K562 (cell line): ENCODE data around the gene PCDH9. TPM values are rescaled to one million over a fixed set of nuclear protein-coding genes. Genes with fewer than 3 reads are reported as not detected.

Experiments
- ATAC-seq: fragments of 200-7000 bp; cut with Tn5 transposase; 3 replicates; pipeline ENCODE4 v1.9.1; 2020; ENCODE audit warnings: moderate library complexity
- BruUV-seq: library from RNA; stranded (reverse); fragments of 400-500 nt; replicated peaks from 2 replicates; lab custom pipeline; 2021; lab: Mats Ljungman, UMichigan
- CTCF ChIA-PET: fragments of 300-600 bp; formaldehyde crosslinking; extraction: SDS; loops from one replicate; lab custom pipeline; 2021; ENCODE audit warnings: low intra/inter-chr PET ratio; lab: Yijun Ruan, JAX
- POLR2A ChIA-PET: fragments of 300-600, 350-650 bp; sonication (Branson Sonifier 250); formaldehyde crosslinking; extraction: SDS; loops from one replicate; lab custom pipeline; 2021; ENCODE audit warnings: antibody characterized with exemption, inconsistent platforms; lab: Yijun Ruan, JAX
- DNase-seq, 4 experiments: peaks; one replicate each; pipeline versions ENCODE4 v3.0.0 to v3.0.0-alpha.2; 2011 to 2018; ENCODE audit warnings: low spot score in 3 of 4, mixed read lengths in 3 of 4; ENCODE audit errors: extremely low read depth in 1 of 4
- FAIRE-seq: peaks from 2 replicates; lab custom pipeline; 2011; peaks lifted over from hg19 to GRCh38; lab: Jason Lieb, UNC
- H2AFZ ChIP-seq: 2 replicates; pipeline ENCODE4 v1.6.0; 2011; ENCODE audit warnings: low read depth, low read length, control low read depth, inconsistent platforms
- H3K27ac ChIP-seq: fragments of 200-600 bp; 3 replicates; pipeline ENCODE4 v1.8.0; 2011; ENCODE audit warnings: low read depth, mild to moderate bottlenecking, control low read depth, inconsistent platforms, low read length, moderate library complexity, mixed read lengths; ENCODE audit errors: extremely low read depth
- H3K27me3 ChIP-seq, 2 experiments: fragments of 300-600 bp in 1 of 2; 2 replicates in 1 of 2; 3 replicates in 1 of 2; pipeline versions ENCODE4 v1.6.0 to v1.8.0; 2011; ENCODE audit warnings: inconsistent platforms in 2 of 2, low read length in 2 of 2, mild to moderate bottlenecking in 1 of 2, mixed read lengths in 1 of 2, moderate library complexity in 1 of 2; ENCODE audit not compliant: control insufficient read depth in 2 of 2, insufficient read depth in 2 of 2
- H3K36me3 ChIP-seq: fragments of 300-600 bp; 3 replicates; pipeline ENCODE4 v1.8.0; 2011; ENCODE audit warnings: mild to moderate bottlenecking, low read length, inconsistent platforms; ENCODE audit not compliant: control insufficient read depth, insufficient read depth
- H3K4me1 ChIP-seq, 2 experiments: fragments of 200-600 bp in 1 of 2; replicated peaks in 1 of 2; 2 replicates in 1 of 2; 3 replicates in 1 of 2; pipeline versions ENCODE4 v1.5.1 to v1.8.0; 2011; ENCODE audit warnings: inconsistent platforms in 2 of 2, low read length in 2 of 2, mild to moderate bottlenecking in 1 of 2, mixed read lengths in 1 of 2, moderate library complexity in 1 of 2; ENCODE audit not compliant: control insufficient read depth in 2 of 2, insufficient read depth in 2 of 2
- H3K4me2 ChIP-seq: 2 replicates; pipeline ENCODE4 v1.6.1; 2011; ENCODE audit warnings: low read length, control low read depth, inconsistent platforms, mixed read lengths; ENCODE audit not compliant: insufficient read depth
- H3K4me3 ChIP-seq: fragments of 200-600 bp; sonication (generic), shearing (Covaris generic); 2 replicates; pipeline ENCODE4 v1.5.1; 2016; ENCODE audit warnings: control low read depth, inconsistent platforms
- H3K79me2 ChIP-seq: fragments of 200-600 bp; 3 replicates; pipeline ENCODE4 v1.8.0; 2011; ENCODE audit warnings: low read length, inconsistent platforms; ENCODE audit not compliant: control insufficient read depth, insufficient read depth
- H3K9ac ChIP-seq, 2 experiments: 2 replicates each; pipeline versions ENCODE4 v1.6.0 to v1.6.1; 2011; ENCODE audit warnings: low read depth in 2 of 2, low read length in 2 of 2, control low read depth in 1 of 2, inconsistent platforms in 1 of 2, mild to moderate bottlenecking in 1 of 2, mixed read lengths in 1 of 2; ENCODE audit not compliant: insufficient read depth in 1 of 2
- H3K9me1 ChIP-seq: one replicate; pipeline ENCODE4 v1.6.0; 2011; ENCODE audit warnings: inconsistent platforms, mild to moderate bottlenecking, low read length, moderate library complexity; ENCODE audit not compliant: control insufficient read depth, insufficient read depth
- H3K9me3 ChIP-seq: replicated peaks from 2 replicates; pipeline ENCODE4 v1.5.1; 2011; ENCODE audit warnings: low read depth, low read length, inconsistent platforms; ENCODE audit not compliant: control insufficient read depth, insufficient read depth
- H4K20me1 ChIP-seq: replicated peaks from 2 replicates; pipeline ENCODE4 v1.6.1; 2011; ENCODE audit warnings: low read length, inconsistent platforms, mixed read lengths; ENCODE audit not compliant: control insufficient read depth, insufficient read depth
- CBX2 ChIP-seq: fragments of 200-600 bp; sonication (generic); IDR thresholded peaks from one replicate; pipeline ENCODE4 v1.6.1; 2012; ENCODE audit warnings: mild to moderate bottlenecking, low read length, inconsistent platforms; ENCODE audit not compliant: insufficient read depth, poor library complexity, severe bottlenecking
- ERF ChIP-seq: fragments of 450-650 bp; formaldehyde crosslinking; IDR thresholded peaks from 2 replicates; pipeline ENCODE4 v1.4.0; 2020; ENCODE audit warnings: mild to moderate bottlenecking, mixed read lengths
- ESRRB ChIP-seq: fragments of 250-450 bp; sonication (Bioruptor Pico); IDR thresholded peaks from 2 replicates; pipeline ENCODE4 v1.5.0; 2020; ENCODE audit warnings: mild to moderate bottlenecking, moderate library complexity, borderline replicate concordance
- EZH2 ChIP-seq: IDR thresholded peaks from 2 replicates; pipeline ENCODE4 v1.6.1; 2012; ENCODE audit warnings: low read depth, mild to moderate bottlenecking, inconsistent platforms, low read length, borderline replicate concordance
- GATA2 ChIP-seq: sonication (generic); formaldehyde crosslinking; IDR thresholded peaks from 2 replicates; pipeline ENCODE4 v1.4.0; 2020; ENCODE audit warnings: mild to moderate bottlenecking, missing genetic modification reagents
- NR2C1 ChIP-seq, 2 experiments: fragments of 450-650 bp; IDR thresholded peaks; 2 replicates each; pipeline ENCODE4 v1.6.1; 2017; ENCODE audit warnings: mild to moderate bottlenecking in 2 of 2, antibody characterized with exemption in 1 of 2, inconsistent platforms in 1 of 2, missing compliant biosample characterization in 1 of 2, missing genetic modification characterization in 1 of 2
- PHF20 ChIP-seq: fragments of 450-650 bp; IDR thresholded peaks from 2 replicates; pipeline ENCODE4 v1.6.1; 2018; ENCODE audit not compliant: partially characterized antibody
- POLR3G ChIP-seq: IDR thresholded peaks from 2 replicates; pipeline ENCODE4 v1.6.1; 2011; ENCODE audit not compliant: insufficient read length, insufficient replicate concordance; ENCODE audit errors: extremely low read depth
- RBM39 ChIP-seq: fragments of 200-400 bp; formaldehyde crosslinking; optimal IDR thresholded peaks from 2 replicates; pipeline ENCODE3; 2018; ENCODE audit warnings: low read depth, low read length
- RFX1 ChIP-seq: fragments of 450-650 bp; IDR thresholded peaks from 2 replicates; pipeline ENCODE4 v1.6.1; 2016; ENCODE audit warnings: mild to moderate bottlenecking, moderate library complexity
- TAF15 ChIP-seq: fragments of 200-400 bp; formaldehyde crosslinking; IDR thresholded peaks from 2 replicates; pipeline ENCODE4 v1.6.1; 2017; ENCODE audit warnings: mild to moderate bottlenecking, low read depth, low read length, moderate library complexity
- TCFL5 ChIP-seq: fragments of 250-450 bp; sonication (Bioruptor Pico); conservative IDR thresholded peaks from 2 replicates; pipeline ENCODE4 v1.6.1; 2021; ENCODE audit warnings: mild to moderate bottlenecking, moderate library complexity, matching md5 sums
- WHSC1 ChIP-seq: IDR thresholded peaks from one replicate; pipeline ENCODE4 v1.6.1; 2012; ENCODE audit warnings: low read length, control low read depth, inconsistent platforms
- ZNF146 ChIP-seq: IDR thresholded peaks from one replicate; pipeline ENCODE4 v1.6.1; 2018; ENCODE audit warnings: missing compliant biosample characterization; ENCODE audit not compliant: unreplicated experiment
- ZNF232 ChIP-seq: sonication (generic); formaldehyde crosslinking; IDR thresholded peaks from 2 replicates; pipeline ENCODE4 v1.8.0; 2022; ENCODE audit warnings: mild to moderate bottlenecking, missing genetic modification reagents
- ZNF436 ChIP-seq: fragments of 250-450, 450-650 bp; sonication (Bioruptor Pico); formaldehyde crosslinking; IDR thresholded peaks from 2 replicates; pipeline ENCODE4 v1.7.0; 2020; ENCODE audit warnings: mild to moderate bottlenecking
- ZNF778 ChIP-seq: fragments of 450-650 bp; formaldehyde crosslinking; IDR thresholded peaks from 2 replicates; pipeline ENCODE4 v1.4.0; 2020; ENCODE audit warnings: mild to moderate bottlenecking, moderate library complexity
- WGBS: fragments of 100-300 bp; shearing (Covaris generic); methylation state at CpG from one replicate; pipeline ENCODE4 v1.1.6; 2016; ENCODE audit warnings: low coverage, mixed read lengths; ENCODE audit not compliant: insufficient coverage; ENCODE audit errors: missing lambda C conversion rate; 5-methylcytosine and 5-hydroxymethylcytosine counted together
- in situ Hi-C: fragments of 300-500 bp; cut with MboI; formaldehyde crosslinking; loops from 4 replicates; pipeline ENCODE4 v1.15.0; 2018; ENCODE audit warnings: inconsistent platforms, mixed read lengths
- intact Hi-C: fragments of 100-400 bp; cut with micrococcal nuclease; formaldehyde crosslinking; loops from 2 replicates; pipeline ENCODE4 v1.14.2; 2022
- polyA plus RNA-seq, 8 experiments: library from polyadenylated mRNA; depleted of rRNA in 4 of 8; stranded (reverse) in 5 of 8; unstranded in 3 of 8; fragments of >200 nt; fragmentation: Nextera tagmentation in 2 of 8; fragmentation: Illumina TruSeq in 1 of 8; extraction: Ambion mirVana in 2 of 8; extraction: Trizol in 1 of 8; gene quantifications; 2 replicates each; pipeline versions ENCODE4 v1.2.1 to v1.2.3, GENCODE V29; 2011 to 2014; ENCODE audit warnings: inconsistent platforms in 1 of 8, missing spikeins in 1 of 8
- total RNA-seq, 7 experiments: library from RNA; depleted of rRNA in 6 of 7; stranded (reverse); fragments of >200 nt in 6 of 7; fragmentation: Illumina TruSeq in 2 of 7; extraction: Trizol in 2 of 7; gene quantifications; 2 replicates each; pipeline versions ENCODE4 v1.2.1 to v1.2.3, GENCODE V29; 2011 to 2021; ENCODE audit warnings: low replicate concordance in 1 of 7
- TF ChIP-seq, protein P1 (sequence below): IDR thresholded peaks from 2 replicates; pipeline ENCODE4 v1.6.1; 2011; ENCODE audit not compliant: insufficient read length; ENCODE audit errors: extremely low read depth

The PCDH9 gene
- total and polyA plus RNA-seq, 9 of the 15 experiments (the other 6 are each of a cell fraction or from before 2014, with no cell fraction given) = 1.1 to 6.7 (median 4.9) TPM

GRCh38 chr13:66503890-66504289 lies 726.2 kb downstream of the PCDH9 start:
- Histone ChIP-seq H3K36me3 (no peaks in the 10 kb centered on the region), H3K9ac (no peak overlapping the region), H4K20me1 (no peaks in the 10 kb centered on the region), H2AFZ (no peak overlapping the region), H3K79me2 (no peaks in the 10 kb centered on the region), H3K9me1 (no peaks in the 10 kb centered on the region), H3K4me2 (no peak overlapping the region), H3K4me1 (no peaks in the 10 kb centered on the region), H3K27me3 (no peaks in the 10 kb centered on the region), H3K4me3 (no peak overlapping the region), H3K27ac (no peak overlapping the region), H3K9me3 (no peaks in the 10 kb centered on the region)
- 20% methylated on average over 5 of the region's 6 CpGs for WGBS
- no peak for ATAC-seq
- ChIA-PET POLR2A (no interaction called here), CTCF (no interaction called here)
- TF ChIP-seq ESRRB (CRISPR knock-in tag) = no peak
- TF ChIP-seq NR2C1 (IDR thresholded peaks at IDR 0.05) = no peak
- no peak for TF ChIP-seq NR2C1 (tag; IDR thresholded peaks at IDR 0.05)
- TF ChIP-seq WHSC1 = no peak
- TF ChIP-seq GATA2 = no peak
- no peak for TF ChIP-seq RBM39
- no peak for TF ChIP-seq TAF15
- no peak for TF ChIP-seq PHF20
- no peak for TF ChIP-seq ZNF778 (CRISPR knock-in tag)
- TF ChIP-seq, protein P1, sequence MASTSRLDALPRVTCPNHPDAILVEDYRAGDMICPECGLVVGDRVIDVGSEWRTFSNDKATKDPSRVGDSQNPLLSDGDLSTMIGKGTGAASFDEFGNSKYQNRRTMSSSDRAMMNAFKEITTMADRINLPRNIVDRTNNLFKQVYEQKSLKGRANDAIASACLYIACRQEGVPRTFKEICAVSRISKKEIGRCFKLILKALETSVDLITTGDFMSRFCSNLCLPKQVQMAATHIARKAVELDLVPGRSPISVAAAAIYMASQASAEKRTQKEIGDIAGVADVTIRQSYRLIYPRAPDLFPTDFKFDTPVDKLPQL = no peak
- no peak for TF ChIP-seq CBX2
- TF ChIP-seq EZH2 = no peak
- TF ChIP-seq RFX1 = no peak
- TF ChIP-seq ZNF146 (CRISPR knock-in tag) = no peak
- no peak for TF ChIP-seq TCFL5
- no peak for TF ChIP-seq ZNF232
- no peak for TF ChIP-seq POLR3G
- no peak for TF ChIP-seq ZNF436 (CRISPR knock-in tag)
- no peak for TF ChIP-seq ERF (CRISPR knock-in tag)
- FAIRE-seq = no peak
- intact Hi-C loops (no loop called here), in situ Hi-C loops (no loop called here)
- DNase-seq = no peak
- BruUV-seq = no TSS peak
